GM12865 (cell line): ENCODE data around the gene CADM1.

Experiments used
- DNase-seq: peaks from one replicate; pipeline ENCODE4 v3.0.0; 2010; ENCODE audit warnings: low read depth
- H3K4me3 ChIP-seq: 2 replicates; pipeline ENCODE4 v1.5.1; 2011; ENCODE audit warnings: mild to moderate bottlenecking, low read depth, low read length, control low read depth
- TF ChIP-seq, protein P1 (sequence below): IDR thresholded peaks from 2 replicates; pipeline ENCODE4 v1.5.1; 2011; ENCODE audit warnings: low read length, control low read depth, low read depth, inconsistent platforms; ENCODE audit not compliant: insufficient read depth; ENCODE audit errors: missing control alignments

CADM1 gene

DNA sequence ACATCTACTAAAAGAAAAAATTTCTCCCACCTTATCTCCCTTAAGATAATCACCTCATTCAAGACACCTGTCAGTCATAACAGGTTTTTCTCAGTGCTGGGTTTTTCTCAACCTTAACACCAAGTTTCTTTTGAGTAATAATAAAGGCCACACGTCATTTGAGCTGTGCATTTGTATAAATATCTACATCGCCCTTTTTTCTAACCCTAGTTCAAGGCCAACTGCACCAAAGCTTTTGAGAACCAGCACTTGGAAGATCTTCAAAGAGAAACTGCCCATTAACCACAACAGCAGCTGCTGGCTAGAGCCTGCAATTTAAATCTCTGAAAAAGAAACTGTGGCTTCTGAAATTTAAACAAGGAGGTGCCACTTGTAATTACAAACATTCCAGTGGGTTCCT, 6.9 kb downstream of the CADM1 start:
- TF ChIP-seq, protein P1, sequence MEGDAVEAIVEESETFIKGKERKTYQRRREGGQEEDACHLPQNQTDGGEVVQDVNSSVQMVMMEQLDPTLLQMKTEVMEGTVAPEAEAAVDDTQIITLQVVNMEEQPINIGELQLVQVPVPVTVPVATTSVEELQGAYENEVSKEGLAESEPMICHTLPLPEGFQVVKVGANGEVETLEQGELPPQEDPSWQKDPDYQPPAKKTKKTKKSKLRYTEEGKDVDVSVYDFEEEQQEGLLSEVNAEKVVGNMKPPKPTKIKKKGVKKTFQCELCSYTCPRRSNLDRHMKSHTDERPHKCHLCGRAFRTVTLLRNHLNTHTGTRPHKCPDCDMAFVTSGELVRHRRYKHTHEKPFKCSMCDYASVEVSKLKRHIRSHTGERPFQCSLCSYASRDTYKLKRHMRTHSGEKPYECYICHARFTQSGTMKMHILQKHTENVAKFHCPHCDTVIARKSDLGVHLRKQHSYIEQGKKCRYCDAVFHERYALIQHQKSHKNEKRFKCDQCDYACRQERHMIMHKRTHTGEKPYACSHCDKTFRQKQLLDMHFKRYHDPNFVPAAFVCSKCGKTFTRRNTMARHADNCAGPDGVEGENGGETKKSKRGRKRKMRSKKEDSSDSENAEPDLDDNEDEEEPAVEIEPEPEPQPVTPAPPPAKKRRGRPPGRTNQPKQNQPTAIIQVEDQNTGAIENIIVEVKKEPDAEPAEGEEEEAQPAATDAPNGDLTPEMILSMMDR, result no peak
- DNase-seq, result peak; percentile 77

DNA sequence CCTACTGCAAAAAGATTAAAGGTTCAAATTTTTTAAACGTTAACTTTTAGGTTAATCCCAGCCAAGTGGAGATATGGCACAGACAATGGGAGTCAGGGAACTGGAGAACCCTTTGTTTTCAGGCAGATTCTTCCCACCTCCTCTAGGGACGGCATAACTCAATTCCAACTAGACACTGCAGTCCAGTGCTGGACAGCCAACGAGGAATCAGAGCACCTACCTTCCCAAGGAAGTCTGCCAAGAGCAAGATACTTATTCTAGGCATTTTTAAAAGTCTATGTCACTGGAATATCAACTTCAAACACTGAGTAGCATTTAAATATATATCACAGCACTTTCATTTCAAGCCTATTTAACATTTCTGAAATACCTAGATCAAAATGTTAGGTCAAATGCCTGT, 7.3 kb downstream of the CADM1 start:
- TF ChIP-seq, protein P1, result no peak
- H3K4me3 ChIP-seq, result no peak overlapping the region
- DNase-seq, result no peak

More for the DNA sequence above, 6.9 kb downstream of the CADM1 start:
- no peak overlapping the region for H3K4me3 ChIP-seq

DNA sequence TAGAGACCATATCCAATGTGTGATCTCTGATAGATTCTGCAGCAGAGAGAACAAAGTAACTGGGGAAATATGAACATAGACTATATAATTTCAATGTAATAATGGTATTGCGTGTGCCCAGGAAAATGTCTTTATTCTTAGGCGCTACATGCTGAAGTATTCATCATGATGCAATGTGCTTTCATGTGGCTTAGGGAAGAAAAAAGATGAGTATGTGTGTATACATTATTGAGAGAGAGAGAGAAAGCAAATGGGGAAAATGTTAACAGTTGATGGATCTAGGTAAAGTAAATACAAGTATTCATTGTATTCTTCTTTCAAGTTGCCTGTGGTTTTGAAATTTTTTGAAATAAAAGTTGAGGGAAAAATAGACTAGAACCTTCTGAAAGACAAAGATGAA, 10.3 kb downstream of the CADM1 start:
- TF ChIP-seq, protein P1, result no peak
- H3K4me3 ChIP-seq, result no peak overlapping the region
- DNase-seq, result no peak

DNA sequence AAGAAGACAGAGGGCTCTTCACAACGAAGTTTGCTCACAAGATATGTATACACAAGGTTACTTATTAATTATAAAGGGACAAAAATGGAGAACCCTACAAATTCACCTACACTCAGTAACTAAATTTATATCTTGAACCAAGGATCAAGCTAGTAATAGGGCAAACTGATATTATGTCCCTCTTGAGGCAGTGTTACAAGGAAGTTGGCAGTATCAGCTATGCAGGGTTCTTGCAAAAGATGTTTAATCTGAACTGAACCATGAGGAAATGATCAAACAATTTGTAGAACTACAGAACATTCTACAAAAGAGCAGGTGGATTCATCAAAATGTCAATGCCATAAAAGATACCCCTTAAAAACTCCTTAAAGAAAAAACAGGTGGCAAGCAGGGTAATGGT, 10.7 kb downstream of the CADM1 start:
- TF ChIP-seq, protein P1, result no peak
- H3K4me3 ChIP-seq, result no peak overlapping the region
- DNase-seq, result no peak

DNA sequence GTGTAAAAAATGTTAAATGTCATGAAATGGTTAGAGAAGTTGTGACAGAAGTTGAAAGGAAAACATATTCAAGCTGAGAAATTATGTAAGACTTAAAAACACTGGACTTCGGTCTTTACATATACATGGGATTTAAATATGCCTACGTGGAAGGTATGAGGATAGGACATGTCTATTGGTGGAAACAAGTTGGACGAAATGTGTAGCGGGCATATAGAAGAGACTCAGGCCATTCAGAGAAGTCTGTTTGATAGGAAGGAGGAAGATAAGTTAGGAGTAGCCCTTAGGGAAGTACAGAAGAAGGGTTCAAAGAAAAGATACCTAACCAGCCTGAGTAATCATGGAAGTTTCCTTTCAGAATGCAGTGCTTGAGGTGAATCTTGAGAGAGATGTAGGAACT, 14.7 kb downstream of the CADM1 start:
- H3K4me3 ChIP-seq, result no peak overlapping the region
- DNase-seq, result no peak
- TF ChIP-seq, protein P1, result no peak

DNA sequence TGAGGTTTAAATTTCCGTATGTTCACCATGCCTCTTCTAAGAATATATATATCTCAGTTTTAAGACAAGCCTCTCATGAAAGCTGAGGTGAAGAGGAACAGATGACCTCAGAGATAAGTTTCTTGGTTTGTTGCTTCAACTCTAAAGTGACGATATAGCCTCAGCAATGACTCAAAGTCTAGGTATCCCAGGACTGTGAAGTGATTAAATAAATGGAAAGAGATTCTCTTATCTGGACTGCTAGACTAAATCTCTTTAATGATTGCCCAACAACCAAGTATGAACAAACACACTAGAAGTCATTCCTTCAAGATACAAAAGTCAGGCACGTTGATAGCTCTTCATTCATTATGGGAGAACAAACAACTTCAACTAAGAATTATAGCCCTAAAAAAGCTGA, 15.3 kb downstream of the CADM1 start:
- no peak for DNase-seq
- no peak overlapping the region for H3K4me3 ChIP-seq
- TF ChIP-seq, protein P1, result no peak

DNA sequence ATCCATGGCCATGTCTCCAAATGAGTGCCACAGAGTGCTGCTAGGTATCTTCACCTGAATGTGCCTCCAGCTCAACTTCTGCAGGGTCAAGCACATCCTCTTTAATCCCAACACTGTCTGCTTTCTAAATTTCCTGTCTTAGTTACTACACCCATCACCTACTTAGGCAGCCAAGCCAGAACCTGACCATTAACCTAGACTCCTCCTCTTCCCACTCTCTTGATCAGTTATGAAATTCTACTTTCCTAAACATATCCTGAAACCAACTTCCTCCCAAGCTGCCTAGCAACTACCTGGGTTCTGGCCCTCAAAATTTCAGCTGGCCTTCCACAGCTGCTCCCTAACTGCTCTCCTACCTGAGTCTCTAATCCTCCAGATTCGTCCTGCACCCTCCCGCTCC, 22.7 kb downstream of the CADM1 start:
- TF ChIP-seq, protein P1, result no peak
- no peak overlapping the region for H3K4me3 ChIP-seq
- no peak for DNase-seq
